HepG2 (cell line): ENCODE data around the gene BMF. TPM values are rescaled to one million over a fixed set of nuclear protein-coding genes. Genes with fewer than 3 reads are reported as not detected.

ENCODE experiments used
- ATAC-seq: fragments of 200-7000 bp; cut with Tn5 transposase; 3 replicates; pipeline ENCODE4 v1.9.1; 2020; ENCODE audit warnings: mild to moderate bottlenecking, moderate library complexity
- BruUV-seq: library from RNA; stranded (reverse); fragments of 400-500 nt; replicated peaks from 2 replicates; lab custom pipeline; 2021; lab: Mats Ljungman, UMichigan
- CTCF ChIA-PET: fragments of 300-600 bp; formaldehyde crosslinking; extraction: SDS; loops from one replicate; lab custom pipeline; 2021; ENCODE audit warnings: low total read pairs, inconsistent platforms, low intra/inter-chr PET ratio; lab: Yijun Ruan, JAX
- POLR2A ChIA-PET: fragments of 350-600 bp; sonication (Branson Sonifier 250); formaldehyde crosslinking; loops from one replicate; lab custom pipeline; 2020; ENCODE audit warnings: antibody characterized with exemption, inconsistent platforms; lab: Yijun Ruan, JAX
- DNase-seq: peaks from one replicate; pipeline ENCODE4 v3.0.0-alpha.2; 2015; ENCODE audit warnings: low spot score
- FAIRE-seq: peaks from 3 replicates; lab custom pipeline; 2011; peaks lifted over from hg19 to GRCh38; lab: Jason Lieb, UNC
- H2AFZ ChIP-seq: one replicate; pipeline ENCODE4 v1.6.1; 2011; ENCODE audit warnings: low read length, inconsistent platforms
- H3K27ac ChIP-seq: fragments of 300-600 bp; 3 replicates; pipeline ENCODE4 v1.8.0; 2011; ENCODE audit warnings: mixed run types, mild to moderate bottlenecking, mixed read lengths, low read length, inconsistent platforms; ENCODE audit not compliant: insufficient read depth; ENCODE audit errors: extremely low read length
- H3K27me3 ChIP-seq, 2 experiments: fragments of 200-600 bp in 1 of 2; 2 replicates in 1 of 2; 3 replicates in 1 of 2; pipeline versions ENCODE4 v1.6.0 to v1.8.0; 2011; ENCODE audit warnings: low read length in 2 of 2, mild to moderate bottlenecking in 2 of 2, moderate library complexity in 2 of 2, inconsistent platforms in 1 of 2; ENCODE audit not compliant: insufficient read depth in 2 of 2, control insufficient read depth in 1 of 2
- H3K36me3 ChIP-seq, 2 experiments: fragments of 200-600 bp in 1 of 2; replicated peaks in 1 of 2; 2 replicates in 1 of 2; 3 replicates in 1 of 2; pipeline versions ENCODE4 v1.5.1 to v1.8.0; 2011; ENCODE audit warnings: low read length in 2 of 2, inconsistent platforms in 1 of 2; ENCODE audit not compliant: insufficient read depth in 2 of 2, control insufficient read depth in 1 of 2
- H3K4me1 ChIP-seq: 2 replicates; pipeline ENCODE4 v1.5.1; 2012; ENCODE audit warnings: low read length, inconsistent platforms; ENCODE audit not compliant: insufficient read depth
- H3K4me2 ChIP-seq: 2 replicates; pipeline ENCODE4 v1.6.0; 2011; ENCODE audit warnings: low read depth, low read length, inconsistent platforms
- H3K4me3 ChIP-seq, 3 experiments: fragments of 200-600 bp in 1 of 3; sonication (generic), shearing (Covaris generic) in 1 of 3; replicated peaks in 1 of 3; 2 replicates each; pipeline ENCODE4 v1.5.1; 2011 to 2016; ENCODE audit warnings: low read length in 3 of 3, inconsistent platforms in 2 of 3, low read depth in 2 of 3, mild to moderate bottlenecking in 2 of 3, control low read depth in 1 of 3, mixed read lengths in 1 of 3; ENCODE audit not compliant: insufficient read depth in 1 of 3
- H3K79me2 ChIP-seq: one replicate; pipeline ENCODE4 v1.6.1; 2011; ENCODE audit warnings: low read length, inconsistent platforms; ENCODE audit not compliant: insufficient read depth
- H3K9ac ChIP-seq: 2 replicates; pipeline ENCODE4 v1.6.0; 2011; ENCODE audit warnings: mild to moderate bottlenecking, low read depth, low read length, inconsistent platforms; ENCODE audit not compliant: insufficient read depth
- H3K9me3 ChIP-seq: 2 replicates; pipeline ENCODE4 v1.5.1; 2012; ENCODE audit warnings: mild to moderate bottlenecking, low read length
- H4K20me1 ChIP-seq: 2 replicates; pipeline ENCODE4 v1.6.0; 2011; ENCODE audit warnings: inconsistent platforms, mild to moderate bottlenecking, low read length, moderate library complexity; ENCODE audit not compliant: insufficient read depth
- ELF1 ChIP-seq: sonication (generic); formaldehyde crosslinking; IDR thresholded peaks from 2 replicates; pipeline ENCODE4 v1.4.0; 2020; ENCODE audit warnings: missing genetic modification reagents
- HNRNPK ChIP-seq: fragments of 200-400 bp; formaldehyde crosslinking; IDR thresholded peaks from 2 replicates; pipeline ENCODE4 v1.6.1; 2018; ENCODE audit warnings: low read length, low read depth, moderate library complexity, mild to moderate bottlenecking; ENCODE audit not compliant: poor library complexity, severe bottlenecking
- NFKBIZ ChIP-seq: IDR thresholded peaks from 2 replicates; pipeline ENCODE4 v1.6.1; 2018; ENCODE audit warnings: missing genetic modification reagents, missing compliant biosample characterization
- PPARG ChIP-seq: conservative IDR thresholded peaks from 2 replicates; pipeline ENCODE4 v1.6.1; 2016; ENCODE audit warnings: missing biosample characterization, missing genetic modification reagents
- WGBS: methylation state at CpG from one replicate; pipeline ENCODE4 v1.1.6; 2017; ENCODE audit warnings: low lambda C conversion rate; 5-methylcytosine and 5-hydroxymethylcytosine counted together
- in situ Hi-C: cut with HindIII; loops from 2 replicates; pipeline ENCODE4 v1.10.0; 2017; ENCODE audit warnings: low pct_unique_long_range_greater_than_20kb; ENCODE audit not compliant: extremely low pct_ligation_motif_present
- intact Hi-C: fragments of 100-400 bp; cut with micrococcal nuclease; formaldehyde crosslinking; loops from one replicate; pipeline ENCODE4 v1.10.0; 2022; ENCODE audit not compliant: unreplicated experiment
- polyA plus RNA-seq, 8 experiments: library from polyadenylated mRNA; depleted of rRNA in 3 of 8; stranded (reverse) in 7 of 8; unstranded in 1 of 8; fragments of >200 nt; fragmentation: Illumina TruSeq in 4 of 8; extraction: Trizol in 4 of 8; gene quantifications; 2 replicates each; pipeline versions ENCODE4 v1.2.1 to v1.2.3, GENCODE V29; 2011 to 2016; ENCODE audit warnings: low read depth in 4 of 8, missing spikeins in 1 of 8, mixed read lengths in 1 of 8; ENCODE audit not compliant: insufficient read depth in 1 of 8
- total RNA-seq, 5 experiments: library from RNA; depleted of rRNA; stranded (reverse); fragments of >200 nt; fragmentation: Illumina TruSeq; extraction: Trizol; gene quantifications; 2 replicates each; pipeline ENCODE4 v1.2.3, GENCODE V29; 2016; ENCODE audit warnings: low read depth in 1 of 5
- TF ChIP-seq, protein P1 (sequence below): IDR thresholded peaks from 2 replicates; pipeline ENCODE4 v1.6.1; 2016; ENCODE audit warnings: control low read depth

The BMF gene
- total and polyA plus RNA-seq, 2 of the 13 experiments (the other 11 are each of a cell fraction or from before 2014, with no cell fraction given): 8.7 to 15.9 TPM

DNA sequence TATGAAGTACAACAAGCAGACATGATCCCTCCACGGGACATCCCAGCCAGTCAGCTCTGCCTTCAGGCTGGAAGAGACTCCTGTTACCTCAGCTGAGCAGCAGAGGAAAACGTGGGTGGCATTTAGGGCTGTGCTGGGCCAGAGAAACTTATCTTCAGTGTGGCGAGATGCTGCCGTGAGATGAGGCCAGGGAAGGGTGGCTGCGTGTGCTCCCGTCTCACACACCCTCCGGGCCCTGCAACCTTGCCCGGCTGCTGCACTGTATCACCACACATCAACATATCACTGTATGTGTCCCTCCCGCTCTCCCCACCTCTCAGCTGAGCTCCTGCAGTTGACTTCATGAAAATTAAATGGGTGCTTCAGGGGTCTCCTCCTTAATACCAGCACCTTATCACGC is 23.4 kb downstream of the BMF start:
- Histone ChIP-seq H3K9ac (no peak overlapping the region), H3K4me3 (no peak overlapping the region), H3K4me1 (peaks cover 78% of the 10 kb centered on the region), H4K20me1 (no peaks in the 10 kb centered on the region), H3K27ac (no peak overlapping the region), H3K9me3 (no peaks in the 10 kb centered on the region), H3K4me2 (no peak overlapping the region), H3K27me3 (no peaks in the 10 kb centered on the region; a peak in 1 of 5 replicates)
- FAIRE-seq: no peak
- BruUV-seq: no TSS peak
- no peak for ATAC-seq
- 84% methylated on average over 10 of the region's 10 CpGs for WGBS
- DNase-seq: no peak
- intact Hi-C loops: no loop called here
- ChIA-PET POLR2A (interaction anchor here (9.5 kb wide), 1 partner anchor 12 kb away, joined by 225 read pairs; no protein-coding TSS in a partner anchor), CTCF (no interaction called here)
- no peak for TF ChIP-seq ELF1 (CRISPR knock-in tag)
- TF ChIP-seq PPARG (CRISPR knock-in tag): no peak
- TF ChIP-seq, protein P1, sequence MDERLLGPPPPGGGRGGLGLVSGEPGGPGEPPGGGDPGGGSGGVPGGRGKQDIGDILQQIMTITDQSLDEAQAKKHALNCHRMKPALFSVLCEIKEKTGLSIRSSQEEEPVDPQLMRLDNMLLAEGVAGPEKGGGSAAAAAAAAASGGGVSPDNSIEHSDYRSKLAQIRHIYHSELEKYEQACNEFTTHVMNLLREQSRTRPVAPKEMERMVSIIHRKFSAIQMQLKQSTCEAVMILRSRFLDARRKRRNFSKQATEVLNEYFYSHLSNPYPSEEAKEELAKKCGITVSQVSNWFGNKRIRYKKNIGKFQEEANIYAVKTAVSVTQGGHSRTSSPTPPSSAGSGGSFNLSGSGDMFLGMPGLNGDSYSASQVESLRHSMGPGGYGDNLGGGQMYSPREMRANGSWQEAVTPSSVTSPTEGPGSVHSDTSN: no peak
- TF ChIP-seq HNRNPK: no peak
- TF ChIP-seq, all 625 proteins: peak for 0
- Histone ChIP-seq H3K79me2 (peaks cover 8% of the 10 kb centered on the region), H2AFZ (no peak overlapping the region), H3K36me3 (peaks cover 0 to 2% of the 10 kb centered on the region in 2 experiments; a peak in 1 of 5 replicates)
- in situ Hi-C loops: no loop called here

DNA sequence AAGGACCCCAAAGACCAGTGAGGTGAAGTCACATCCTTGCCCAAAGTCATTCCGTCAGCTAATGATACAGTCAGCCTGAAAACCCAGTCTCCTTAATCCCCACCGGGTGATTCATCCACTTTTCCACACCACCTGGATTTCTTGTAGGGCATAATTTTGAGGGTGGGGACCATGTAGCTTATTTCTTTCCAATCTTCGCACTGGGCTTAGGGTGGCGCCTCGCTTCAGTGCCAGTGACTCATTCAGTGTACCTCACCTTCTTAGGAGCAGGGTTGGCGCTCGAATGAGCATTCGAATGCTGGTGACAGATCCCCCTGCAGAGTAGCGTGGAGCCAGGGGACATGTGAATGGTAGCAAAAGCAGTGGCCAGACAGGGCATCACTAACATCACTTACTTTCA is 24.0 kb downstream of the BMF start:
- no peak for ATAC-seq
- DNase-seq: no peak
- in situ Hi-C loops: no loop called here
- no peak for FAIRE-seq
- no peak overlapping the region for H3K4me3 ChIP-seq
- CTCF ChIA-PET: no interaction called here
- no peak for TF ChIP-seq NFKBIZ
- TF ChIP-seq, all 625 proteins: peak for 0
- H3K9me3 ChIP-seq: no peaks in the 10 kb centered on the region
- no peaks in the 10 kb centered on the region for H4K20me1 ChIP-seq
- H3K9ac ChIP-seq: no peak overlapping the region
- WGBS: 98% methylated on average over 9 of the region's 9 CpGs
- H3K27me3 ChIP-seq: no peaks in the 10 kb centered on the region; a peak in 1 of 5 replicates
- no peak overlapping the region for H3K4me2 ChIP-seq
- no TSS peak for BruUV-seq
- H3K27ac ChIP-seq: no peak overlapping the region
- no peaks in the 10 kb centered on the region for H3K36me3 ChIP-seq
- POLR2A ChIA-PET: interaction anchor here (4.2 to 9.5 kb wide), 2 partner anchors 13 to 24 kb away, joined by 150 to 225 read pairs; partner anchors contain the start of gene BMF
- H3K4me1 ChIP-seq: peaks cover 75% of the 10 kb centered on the region
- peaks cover 8% of the 10 kb centered on the region for H3K79me2 ChIP-seq
- no peak overlapping the region for H2AFZ ChIP-seq
- intact Hi-C loops: no loop called here
